Measurements from ENCODE around the gene CDH4.

DNA sequence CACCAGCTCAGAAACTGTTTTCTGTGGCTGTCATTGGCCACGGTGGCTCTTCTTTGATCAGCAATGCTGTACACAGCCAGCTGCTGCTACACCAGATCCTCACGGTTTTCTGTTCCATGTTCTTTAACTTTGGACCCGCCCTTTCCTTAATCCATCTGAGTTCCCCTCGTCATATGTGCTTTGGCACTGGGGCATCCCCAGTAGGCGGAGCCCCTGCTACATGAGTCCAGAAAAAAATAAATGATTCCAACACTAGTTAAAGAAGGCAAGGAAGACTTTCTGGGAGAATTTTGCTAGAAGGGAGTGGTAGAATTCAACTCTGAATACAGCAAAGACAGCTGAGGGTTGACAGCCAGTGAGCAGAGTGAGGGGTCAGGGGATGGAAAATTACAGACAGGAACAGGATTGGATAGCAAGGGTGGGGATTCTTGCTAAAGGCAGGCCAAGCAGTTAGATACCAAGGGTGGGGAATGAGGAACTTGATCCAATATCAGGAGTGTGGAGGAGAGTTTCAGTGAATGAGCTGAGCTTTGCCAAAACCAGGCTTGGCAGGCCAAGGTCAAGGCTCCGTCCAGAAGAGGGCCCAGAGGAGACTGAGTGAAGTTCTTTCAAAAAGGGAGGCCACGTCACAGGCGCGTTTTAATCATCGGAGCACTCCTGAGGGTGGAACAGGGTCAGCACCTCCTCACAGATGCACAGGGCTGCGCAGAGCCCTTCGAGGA, 391.8 kb downstream of the CDH4 start:
- no peak for TF ChIP-seq CTCF (IDR thresholded peaks at IDR 0.05; ENCODE audit: borderline replicate concordance, extremely low read depth, low read length, poor library complexity, severe bottlenecking)
- no peak for TF ChIP-seq EZH2 (IDR thresholded peaks at IDR 0.05; ENCODE audit: borderline replicate concordance, low read depth, low read length, severe bottlenecking)
